HEK293 (cell line): ENCODE measurements around the gene RNF215.

Experiments
- EGR2 ChIP-seq: fragments of 450-650 bp; formaldehyde crosslinking; IDR thresholded peaks from 2 replicates; pipeline ENCODE4 v1.5.1; 2016; ENCODE audit warnings: low read depth, missing biosample characterization, missing genetic modification characterization
- PRDM1 ChIP-seq: fragments of 450-650 bp; formaldehyde crosslinking; IDR thresholded peaks from 2 replicates; pipeline ENCODE4; 2016; ENCODE audit warnings: missing biosample characterization, missing genetic modification characterization
- SCRT1 ChIP-seq: fragments of 450-650 bp; formaldehyde crosslinking; IDR thresholded peaks from 2 replicates; pipeline ENCODE4 v1.5.1; 2016; ENCODE audit warnings: missing biosample characterization, missing genetic modification characterization, borderline replicate concordance
- TRIM28 ChIP-seq: IDR thresholded peaks from 2 replicates; pipeline ENCODE4 v1.6.1; 2011; ENCODE audit warnings: low read length, control low read depth, borderline replicate concordance
- YY1 ChIP-seq: fragments of 450-650 bp; formaldehyde crosslinking; IDR thresholded peaks from 2 replicates; pipeline ENCODE4 v1.5.1; 2018; ENCODE audit warnings: missing biosample characterization, missing genetic modification characterization
- ZEB2 ChIP-seq: fragments of 450-650 bp; formaldehyde crosslinking; IDR thresholded peaks from 2 replicates; pipeline ENCODE4 v1.5.1; 2016; ENCODE audit warnings: missing biosample characterization, missing genetic modification characterization
- ZFHX2 ChIP-seq: fragments of 450-650 bp; formaldehyde crosslinking; conservative IDR thresholded peaks from 2 replicates; pipeline ENCODE4 v1.5.1; 2016; ENCODE audit warnings: missing biosample characterization, missing genetic modification characterization
- ZNF18 ChIP-seq: fragments of 450-650 bp; formaldehyde crosslinking; IDR thresholded peaks from 2 replicates; pipeline ENCODE4 v1.5.1; 2016; ENCODE audit warnings: missing biosample characterization, missing genetic modification characterization
- ZNF202 ChIP-seq: fragments of 450-650 bp; formaldehyde crosslinking; IDR thresholded peaks from 2 replicates; pipeline ENCODE4 v1.5.1; 2016; ENCODE audit warnings: missing biosample characterization, missing genetic modification characterization, borderline replicate concordance
- ZNF23 ChIP-seq: fragments of 450-650 bp; formaldehyde crosslinking; IDR thresholded peaks from 2 replicates; pipeline ENCODE4 v1.5.1; 2016; ENCODE audit warnings: missing biosample characterization, missing genetic modification characterization, borderline replicate concordance
- ZNF239 ChIP-seq: fragments of 450-650 bp; formaldehyde crosslinking; IDR thresholded peaks from 2 replicates; pipeline ENCODE4 v1.5.1; 2016; ENCODE audit warnings: missing biosample characterization, missing genetic modification characterization
- ZNF311 ChIP-seq: fragments of 450-650 bp; formaldehyde crosslinking; IDR thresholded peaks from 2 replicates; pipeline ENCODE4 v1.5.1; 2017; ENCODE audit warnings: missing biosample characterization, missing genetic modification characterization, borderline replicate concordance
- ZNF354C ChIP-seq: fragments of 450-650 bp; formaldehyde crosslinking; IDR thresholded peaks from 2 replicates; pipeline ENCODE4 v1.5.1; 2016; ENCODE audit warnings: missing biosample characterization, missing genetic modification characterization, low read depth, borderline replicate concordance
- ZNF391 ChIP-seq: fragments of 450-650 bp; formaldehyde crosslinking; IDR thresholded peaks from 2 replicates; pipeline ENCODE4 v1.5.1; 2016; ENCODE audit warnings: low read depth, missing biosample characterization, missing genetic modification characterization, borderline replicate concordance
- ZNF394 ChIP-seq: fragments of 450-650 bp; formaldehyde crosslinking; IDR thresholded peaks from 2 replicates; pipeline ENCODE4 v1.5.1; 2016; ENCODE audit warnings: missing biosample characterization, missing genetic modification characterization, mild to moderate bottlenecking, moderate library complexity, borderline replicate concordance
- ZNF398 ChIP-seq: fragments of 450-650 bp; formaldehyde crosslinking; IDR thresholded peaks from 2 replicates; pipeline ENCODE4 v1.5.1; 2017; ENCODE audit warnings: missing biosample characterization, missing genetic modification characterization
- ZNF426 ChIP-seq: fragments of 450-650 bp; formaldehyde crosslinking; IDR thresholded peaks from 2 replicates; pipeline ENCODE4 v1.5.1; 2017; ENCODE audit warnings: missing biosample characterization, missing genetic modification characterization, mild to moderate bottlenecking, inconsistent platforms, moderate library complexity
- ZNF510 ChIP-seq: fragments of 450-650 bp; formaldehyde crosslinking; IDR thresholded peaks from 2 replicates; pipeline ENCODE4 v1.5.1; 2018; ENCODE audit warnings: mild to moderate bottlenecking, missing genetic modification characterization, missing biosample characterization; ENCODE audit not compliant: insufficient replicate concordance
- ZNF518A ChIP-seq: fragments of 450-650 bp; formaldehyde crosslinking; conservative IDR thresholded peaks from 2 replicates; pipeline ENCODE4 v1.5.1; 2016; ENCODE audit warnings: low read depth, missing biosample characterization, missing genetic modification characterization
- ZNF548 ChIP-seq: fragments of 450-650 bp; formaldehyde crosslinking; IDR thresholded peaks from 2 replicates; pipeline ENCODE4 v1.5.1; 2016; ENCODE audit warnings: missing biosample characterization, missing genetic modification characterization
- ZNF571 ChIP-seq: fragments of 450-650 bp; formaldehyde crosslinking; IDR thresholded peaks from 2 replicates; pipeline ENCODE4 v1.5.0; 2017; ENCODE audit warnings: missing biosample characterization, missing genetic modification characterization
- ZNF580 ChIP-seq: fragments of 450-650 bp; formaldehyde crosslinking; IDR thresholded peaks from 2 replicates; pipeline ENCODE4 v1.5.1; 2016; ENCODE audit warnings: missing biosample characterization, missing genetic modification characterization
- ZNF610 ChIP-seq: fragments of 450-650 bp; formaldehyde crosslinking; IDR thresholded peaks from 2 replicates; pipeline ENCODE4 v1.5.1; 2016; ENCODE audit warnings: missing biosample characterization, missing genetic modification characterization, borderline replicate concordance
- ZNF623 ChIP-seq: fragments of 450-650 bp; formaldehyde crosslinking; IDR thresholded peaks from 2 replicates; pipeline ENCODE4 v1.5.1; 2016; ENCODE audit warnings: missing biosample characterization, missing genetic modification characterization
- ZNF626 ChIP-seq: fragments of 450-650 bp; sonication (Bioruptor Pico); formaldehyde crosslinking; IDR thresholded peaks from 2 replicates; pipeline ENCODE4 v1.5.1; 2018; ENCODE audit warnings: missing biosample characterization, missing genetic modification characterization, inconsistent platforms
- ZNF658 ChIP-seq: fragments of 450-650 bp; formaldehyde crosslinking; IDR thresholded peaks from 2 replicates; pipeline ENCODE4; 2016; ENCODE audit warnings: missing biosample characterization, missing genetic modification characterization
- ZNF747 ChIP-seq: fragments of 450-650 bp; formaldehyde crosslinking; IDR thresholded peaks from 2 replicates; pipeline ENCODE4 v1.5.1; 2016; ENCODE audit warnings: missing biosample characterization, missing genetic modification characterization
- ZSCAN16 ChIP-seq: fragments of 450-650 bp; formaldehyde crosslinking; IDR thresholded peaks from 2 replicates; pipeline ENCODE4 v1.5.1; 2016; ENCODE audit warnings: missing biosample characterization, missing genetic modification characterization
- ZSCAN23 ChIP-seq: fragments of 450-650 bp; formaldehyde crosslinking; IDR thresholded peaks from 2 replicates; pipeline ENCODE4 v1.5.1; 2016; ENCODE audit warnings: missing biosample characterization, missing genetic modification characterization
- ZSCAN5A ChIP-seq: fragments of 450-650 bp; formaldehyde crosslinking; IDR thresholded peaks from 2 replicates; pipeline ENCODE4 v1.5.1; 2016; ENCODE audit warnings: missing biosample characterization, missing genetic modification characterization

The RNF215 gene

GRCh38 chr22:30423959-30424533 lies 36.8 kb upstream of the RNF215 start (continued):
- TF ChIP-seq ZNF518A (peak; percentile 64), ZNF658 (no peak), ZEB2 (peak; percentile 97), ZNF202 (tag by site-specific recombination) (no peak), ZNF426 (tag by site-specific recombination) (no peak), SCRT1 (tag by site-specific recombination) (no peak), ZSCAN5A (tag by site-specific recombination) (no peak), YY1 (tag by site-specific recombination) (peak; percentile 99), ZNF394 (tag by site-specific recombination) (peak; percentile 100), ZNF747 (no peak), ZNF548 (tag by site-specific recombination) (no peak), ZNF18 (tag by site-specific recombination) (peak; percentile 96), ZNF398 (tag by site-specific recombination) (peak; percentile 57), ZNF580 (tag by site-specific recombination) (peak; percentile 96), ZNF626 (tag by site-specific recombination) (no peak), ZNF610 (peak; percentile 54; the same call in 1 of the 2 replicates), ZNF354C (tag by site-specific recombination) (no peak), ZNF571 (tag by site-specific recombination) (no peak), ZFHX2 (peak; percentile 82), TRIM28 (peak; percentile 83), ZNF23 (tag by site-specific recombination) (no peak), ZNF239 (tag by site-specific recombination) (no peak), EGR2 (tag by site-specific recombination) (peak; percentile 83), ZNF623 (peak; percentile 5; the same call in 1 of the 2 replicates), ZSCAN16 (tag by site-specific recombination) (no peak), ZNF391 (tag by site-specific recombination) (no peak), PRDM1 (tag by site-specific recombination) (no peak), ZSCAN23 (no peak), ZNF311 (tag by site-specific recombination) (no peak), ZNF510 (tag by site-specific recombination) (no peak)
